GDM1 (cell line): ENCODE data around the gene DNAJC15.

Source experiments
- DNase-seq: peaks from one replicate; lab custom pipeline; 2025; lab: John Stamatoyannopoulos, UW

Gene DNAJC15

DNA sequence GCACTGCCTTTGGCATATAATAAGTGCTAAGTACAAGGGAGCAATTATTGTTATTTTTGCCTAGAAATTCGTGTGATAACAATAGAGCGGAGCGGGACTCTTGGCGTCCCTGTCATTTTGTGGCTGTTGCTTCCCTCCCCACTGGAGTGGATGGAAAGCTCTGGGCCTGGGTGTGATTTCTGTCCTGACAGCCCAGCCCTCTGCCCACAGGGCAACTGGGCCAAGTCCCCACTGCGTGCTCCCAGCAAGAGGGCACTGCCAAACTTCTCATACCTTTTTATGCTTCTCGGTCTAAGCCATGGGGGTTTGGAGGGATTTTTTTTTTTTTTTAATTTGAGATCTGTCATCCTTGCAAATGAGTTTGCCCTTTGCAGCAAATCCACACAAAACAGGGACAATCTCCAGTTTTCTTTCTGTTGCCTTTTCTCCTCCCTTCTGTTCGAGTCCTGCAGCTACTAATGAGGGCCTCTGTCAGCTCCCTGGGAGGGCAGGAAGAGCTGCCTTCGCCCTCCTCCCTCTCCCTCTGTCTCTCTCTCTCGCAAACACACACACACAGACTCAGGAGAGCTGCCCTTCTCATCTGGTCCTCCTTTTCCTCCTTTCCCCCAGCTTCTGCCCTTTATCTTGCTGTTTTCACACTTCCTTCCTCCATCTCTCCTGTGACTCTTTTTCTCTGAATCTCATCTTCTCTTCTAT, 103.9 kb downstream of the DNAJC15 start:
- no peak for DNase-seq

DNA sequence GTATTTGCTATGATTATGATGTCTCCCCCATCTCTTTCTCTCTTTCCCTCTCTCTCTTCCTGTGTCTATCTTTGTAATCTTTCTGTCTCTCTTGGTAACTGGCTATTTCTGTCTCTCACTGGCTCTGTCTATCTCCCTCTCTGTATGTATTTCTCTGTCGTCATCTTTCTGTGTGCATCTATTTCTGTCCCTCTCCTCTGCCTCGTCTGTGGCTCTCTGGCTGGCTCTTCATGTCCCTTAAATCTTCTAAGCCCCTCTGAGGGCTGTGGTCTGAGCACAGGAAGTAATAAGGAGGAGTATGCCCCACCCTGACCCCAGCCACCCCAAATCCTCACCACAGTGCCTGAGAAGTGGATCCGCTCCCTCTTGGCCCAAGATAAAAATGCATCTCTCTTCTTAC, 104.4 kb downstream of the DNAJC15 start:
- peak; percentile 10 for DNase-seq

DNA sequence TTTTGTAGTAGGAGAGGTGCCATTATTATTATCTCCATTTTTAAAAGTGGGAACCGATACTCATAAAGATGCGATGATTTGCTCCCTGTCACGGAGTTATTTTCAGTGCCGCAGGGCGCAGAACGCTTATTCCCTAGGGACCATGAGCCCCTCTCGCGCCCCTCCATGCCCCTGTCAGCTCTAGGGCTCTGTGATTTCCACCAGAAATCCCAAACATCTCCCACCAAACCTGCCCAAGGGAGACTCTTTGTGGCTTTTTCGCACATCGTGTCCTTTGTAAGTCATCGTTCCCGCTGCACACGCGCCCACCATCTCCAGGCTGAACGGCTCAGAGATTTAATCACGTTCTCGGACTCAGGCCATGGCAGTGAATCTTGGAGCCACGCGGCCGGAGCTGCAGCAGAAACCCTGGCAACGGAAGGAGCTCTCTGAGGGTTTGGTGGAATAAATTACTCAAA, 105.1 kb downstream of the DNAJC15 start:
- no peak for DNase-seq

DNA sequence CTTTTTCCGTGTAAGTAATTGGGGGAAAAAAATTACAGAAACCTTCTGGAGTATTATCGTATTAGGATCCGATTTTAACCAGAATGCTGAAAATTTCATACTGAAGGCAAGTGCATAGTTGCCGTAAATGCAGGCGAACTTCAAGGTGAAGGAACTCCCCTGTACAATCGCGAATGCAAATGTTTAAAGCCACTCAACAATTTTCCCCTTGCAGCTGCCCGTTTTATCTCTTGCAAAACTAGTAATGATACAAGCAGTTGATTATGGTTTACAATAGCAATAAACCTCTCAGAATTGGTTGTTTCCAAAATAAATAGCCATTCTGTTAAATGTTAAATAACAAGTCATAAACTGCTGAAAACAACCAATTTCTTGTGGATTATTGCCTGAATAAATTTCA, 105.7 kb downstream of the DNAJC15 start:
- DNase-seq = no peak

DNA sequence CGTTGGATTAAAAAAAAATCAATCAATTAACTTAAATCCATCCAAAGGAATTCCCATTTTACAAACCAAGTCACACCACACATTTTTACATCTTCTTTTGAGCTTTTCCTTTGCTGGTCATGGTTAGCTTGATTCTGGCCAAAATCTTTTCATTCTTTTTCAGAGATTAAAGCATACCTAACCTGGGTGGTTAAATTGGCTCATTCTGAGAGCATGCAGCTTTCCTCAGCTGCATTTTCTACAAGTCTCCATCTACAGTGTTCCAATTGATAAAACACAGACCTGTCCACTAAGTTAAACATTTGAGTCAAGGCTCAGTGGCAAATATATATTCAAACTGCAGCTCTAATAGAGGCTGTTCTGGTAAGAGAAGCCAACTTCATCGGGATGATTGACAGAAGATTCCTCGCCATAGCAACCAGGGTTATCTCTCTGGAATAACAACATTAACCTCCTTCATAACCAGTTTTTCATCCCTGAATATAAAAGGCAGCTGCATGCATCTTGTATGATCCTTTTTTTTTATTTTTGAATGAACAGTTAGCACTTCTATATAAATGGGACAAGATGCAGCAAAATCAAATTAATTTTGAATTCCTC, 106.2 kb downstream of the DNAJC15 start:
- no peak for DNase-seq

DNA sequence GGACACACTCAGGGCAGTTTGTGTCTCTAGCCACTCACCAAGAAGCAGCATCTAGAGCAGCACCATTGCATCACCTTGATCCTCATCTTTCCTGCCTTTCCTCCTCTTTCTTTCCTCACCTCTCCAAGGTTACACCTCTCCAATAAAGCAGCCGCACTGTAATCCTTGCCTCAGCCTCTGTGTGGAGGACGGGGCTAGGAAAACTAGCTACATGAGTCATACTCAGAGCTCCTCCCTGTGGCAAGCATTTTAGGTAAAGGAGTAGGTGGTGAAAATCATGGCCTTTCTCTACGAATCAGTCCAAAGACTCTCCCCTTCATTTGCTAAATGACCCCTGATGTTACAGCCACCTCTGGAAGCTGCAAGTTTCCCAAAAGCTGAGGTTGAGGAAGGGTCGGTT, 108.9 kb downstream of the DNAJC15 start:
- DNase-seq = no peak

DNA sequence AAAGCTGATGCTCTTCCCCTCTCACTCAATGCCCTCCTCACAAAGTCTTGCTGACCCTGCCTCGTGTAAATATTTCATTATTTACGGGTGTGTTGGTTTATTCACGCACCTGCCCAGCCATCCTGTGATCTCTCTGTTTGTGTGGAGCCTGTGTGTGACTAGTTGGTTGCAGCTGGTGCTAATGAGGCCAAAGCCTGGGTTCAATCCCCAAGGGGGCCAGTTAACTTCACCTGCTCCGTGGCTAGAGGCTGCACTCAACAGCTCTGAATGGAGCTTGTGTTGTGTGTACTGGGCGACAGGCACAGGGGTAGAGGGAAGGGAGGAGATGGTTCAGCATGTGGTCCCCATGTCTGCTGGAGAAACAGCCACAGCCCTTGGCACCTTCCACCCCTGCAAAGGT, 109.5 kb downstream of the DNAJC15 start:
- DNase-seq = no peak

DNA sequence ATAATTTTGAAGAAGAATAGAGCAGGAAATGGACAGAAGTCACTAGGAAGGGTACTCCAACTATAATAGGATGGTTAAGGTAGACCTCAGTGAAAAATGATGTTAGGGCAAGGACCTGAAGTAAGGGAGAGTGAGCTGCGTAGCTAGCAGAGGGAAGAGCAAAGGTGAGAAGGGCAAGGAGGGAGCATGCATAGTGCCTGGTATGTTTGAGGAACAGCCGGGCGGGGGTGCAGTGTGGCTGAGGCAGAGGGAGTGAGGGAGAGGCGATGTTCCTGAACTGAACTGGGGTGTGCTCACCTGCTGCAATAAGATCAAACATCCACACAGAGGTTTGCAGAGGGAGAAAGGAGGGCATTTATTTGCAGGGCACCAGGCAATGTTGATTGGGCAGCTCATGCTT, 110.4 kb downstream of the DNAJC15 start:
- DNase-seq = no peak

DNA sequence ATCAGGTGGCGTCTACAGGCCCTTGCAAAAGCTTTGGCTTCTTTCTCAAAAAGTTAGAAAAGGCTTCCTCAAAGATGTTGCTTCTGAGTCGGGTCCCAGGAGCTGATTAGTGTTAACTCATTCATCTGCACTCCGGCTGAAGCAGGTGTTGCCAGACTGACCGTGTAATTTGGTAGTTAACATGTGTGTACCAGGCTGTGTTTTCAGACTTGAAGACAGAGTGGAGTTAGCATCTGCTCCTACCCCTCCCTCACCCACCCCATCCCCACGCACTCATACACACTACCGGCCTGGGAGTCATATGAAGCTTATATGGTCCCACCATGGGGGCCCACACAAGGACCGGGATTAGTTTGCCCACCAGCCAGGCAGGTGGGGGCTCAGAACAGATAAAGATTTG, 111.5 kb downstream of the DNAJC15 start:
- DNase-seq = no peak

DNA sequence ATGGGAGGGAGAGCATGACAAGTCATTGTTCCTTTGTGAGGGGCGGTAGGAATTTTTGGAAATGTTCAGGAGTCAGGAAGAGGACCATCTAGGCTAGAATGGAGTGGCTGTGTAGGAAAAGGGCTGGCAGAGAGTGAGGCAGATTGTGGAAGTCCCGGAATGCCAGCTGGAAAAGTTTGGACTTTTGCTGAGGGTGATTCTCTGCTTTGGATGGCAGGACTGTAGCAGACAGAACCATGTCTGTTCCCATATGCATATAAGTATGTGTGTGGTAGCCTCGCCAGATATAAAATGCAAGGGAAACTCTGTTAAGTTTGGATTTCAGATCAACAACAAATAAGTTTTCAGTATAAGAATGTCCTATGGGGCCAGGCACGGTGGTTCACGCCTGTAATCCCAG, 112.1 kb downstream of the DNAJC15 start:
- no peak for DNase-seq

DNA sequence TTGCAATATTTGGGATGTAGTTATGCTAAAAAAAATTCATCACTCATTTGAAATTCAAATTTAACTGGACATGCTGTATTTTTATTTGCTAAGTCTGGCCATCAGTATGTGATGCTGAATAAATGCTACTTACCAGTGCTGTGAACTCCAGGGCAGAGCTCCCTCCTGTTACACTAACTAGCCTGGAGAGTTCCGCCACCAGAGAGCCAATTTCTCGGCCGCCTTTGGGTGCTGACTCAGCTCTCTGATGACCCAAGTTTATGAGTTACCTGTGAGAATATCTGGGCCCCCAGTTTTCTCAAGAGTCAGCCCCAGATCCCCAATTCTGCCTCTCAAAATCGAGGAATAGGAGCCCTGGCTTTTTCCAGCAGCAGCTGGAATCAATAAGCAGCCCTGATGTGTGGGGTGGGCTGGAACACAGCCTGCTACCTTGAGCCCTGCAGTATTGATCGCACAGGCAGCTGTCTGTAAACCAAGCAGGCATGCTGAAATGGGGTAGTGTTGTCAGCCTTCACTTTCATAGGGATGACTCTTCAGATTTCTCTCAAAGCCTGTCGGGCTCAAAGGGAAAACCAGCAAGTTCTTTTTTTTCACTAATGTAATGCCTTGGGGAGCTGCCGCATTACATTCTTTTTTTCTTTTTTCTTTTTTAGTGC, 113.7 kb downstream of the DNAJC15 start:
- no peak for DNase-seq

DNA sequence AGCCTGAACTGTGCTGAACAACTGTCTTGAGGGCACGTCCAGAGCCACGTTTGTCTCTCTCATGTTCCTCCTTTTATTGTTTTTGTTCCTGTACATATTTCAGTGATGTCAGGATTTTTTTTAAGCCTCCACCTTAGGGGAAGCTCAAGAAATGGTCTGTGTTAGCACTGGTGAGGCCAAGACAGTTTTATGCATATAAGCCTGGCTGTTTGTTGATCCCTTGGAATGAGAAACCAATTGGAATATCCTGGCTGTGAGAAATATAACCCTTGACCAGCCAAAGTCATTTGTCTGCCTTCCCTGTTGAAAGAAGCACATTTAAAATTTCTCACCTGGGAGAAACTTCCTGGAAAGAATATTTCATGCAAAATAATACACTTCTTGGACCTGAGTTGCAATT, 115.8 kb downstream of the DNAJC15 start:
- no peak for DNase-seq

DNA sequence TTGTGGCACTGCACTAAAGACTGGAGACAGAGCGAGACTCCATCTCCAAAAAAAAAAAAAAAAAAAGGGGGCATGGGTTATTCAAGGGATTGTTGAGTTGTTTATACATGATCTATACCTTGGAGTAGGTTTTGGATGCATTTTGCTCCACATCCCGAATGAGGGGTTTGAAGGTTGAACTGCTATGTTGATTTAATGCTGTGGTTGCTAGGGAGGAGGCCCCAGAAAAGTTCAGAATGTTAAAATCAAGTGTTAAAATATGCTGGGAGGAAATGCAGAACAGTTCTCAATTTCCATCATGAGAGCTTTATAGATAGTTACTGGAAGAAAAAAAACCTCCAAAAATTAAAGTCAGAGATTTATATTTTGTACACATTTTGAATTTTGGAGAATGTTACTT, 116.5 kb downstream of the DNAJC15 start:
- no peak for DNase-seq

DNA sequence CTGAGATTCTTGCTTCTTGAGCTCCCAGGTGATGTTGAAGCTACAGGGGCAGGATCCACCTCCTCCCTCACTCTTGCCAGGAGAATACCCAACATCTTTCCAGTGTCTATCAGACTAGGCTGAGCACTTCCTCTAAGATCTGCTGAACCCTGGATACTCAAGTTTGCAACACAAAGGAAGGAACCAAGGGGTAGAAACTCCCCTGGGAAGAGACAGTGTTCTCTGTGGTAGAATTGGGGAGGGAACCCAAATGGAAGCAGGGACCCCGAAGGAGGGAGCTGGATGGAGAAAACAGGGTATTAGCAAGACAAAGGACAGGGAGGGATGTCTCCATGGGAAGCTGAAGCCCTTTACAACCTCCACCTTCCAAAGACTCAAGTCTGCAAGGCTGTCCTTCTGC, 117.6 kb downstream of the DNAJC15 start:
- no peak for DNase-seq

DNA sequence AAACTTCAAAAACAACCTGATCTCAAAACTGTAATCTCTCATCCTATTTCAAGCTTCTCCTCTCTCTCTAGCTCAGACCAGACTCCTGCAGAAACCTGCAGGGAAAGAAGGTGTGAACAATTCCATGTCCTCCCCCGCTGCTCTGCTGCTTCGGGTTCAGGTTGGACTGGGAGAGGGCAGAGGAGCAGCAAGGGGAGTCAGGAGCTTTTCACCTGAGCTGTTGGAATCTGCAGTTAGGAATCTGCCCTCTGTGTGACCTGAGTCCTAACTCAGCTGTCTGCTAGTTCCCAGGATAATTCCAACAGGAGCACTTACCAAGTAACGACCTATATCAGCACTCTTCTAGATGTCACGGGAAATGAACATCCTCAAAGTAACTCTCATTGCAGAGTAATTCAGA, 118.3 kb downstream of the DNAJC15 start:
- DNase-seq = no peak

DNA sequence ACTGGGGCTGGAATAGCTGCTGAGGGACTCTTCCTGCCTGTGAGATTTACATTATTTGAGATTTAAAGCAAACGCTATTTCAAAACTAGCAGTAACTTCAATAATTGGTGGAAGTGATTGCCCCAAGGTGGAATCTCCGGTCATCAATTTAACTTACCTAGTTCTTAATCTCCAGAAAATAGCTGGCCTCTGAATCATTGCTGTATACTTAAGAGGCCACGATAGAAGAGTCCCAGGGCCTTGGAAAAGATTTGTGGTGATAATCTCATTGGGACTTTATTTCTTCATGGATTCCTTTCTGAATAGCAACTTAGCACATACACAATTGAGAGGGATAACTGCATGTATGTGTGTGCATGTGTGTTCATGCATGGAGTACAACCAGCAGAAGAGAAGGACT, 120.2 kb downstream of the DNAJC15 start:
- DNase-seq = no peak

DNA sequence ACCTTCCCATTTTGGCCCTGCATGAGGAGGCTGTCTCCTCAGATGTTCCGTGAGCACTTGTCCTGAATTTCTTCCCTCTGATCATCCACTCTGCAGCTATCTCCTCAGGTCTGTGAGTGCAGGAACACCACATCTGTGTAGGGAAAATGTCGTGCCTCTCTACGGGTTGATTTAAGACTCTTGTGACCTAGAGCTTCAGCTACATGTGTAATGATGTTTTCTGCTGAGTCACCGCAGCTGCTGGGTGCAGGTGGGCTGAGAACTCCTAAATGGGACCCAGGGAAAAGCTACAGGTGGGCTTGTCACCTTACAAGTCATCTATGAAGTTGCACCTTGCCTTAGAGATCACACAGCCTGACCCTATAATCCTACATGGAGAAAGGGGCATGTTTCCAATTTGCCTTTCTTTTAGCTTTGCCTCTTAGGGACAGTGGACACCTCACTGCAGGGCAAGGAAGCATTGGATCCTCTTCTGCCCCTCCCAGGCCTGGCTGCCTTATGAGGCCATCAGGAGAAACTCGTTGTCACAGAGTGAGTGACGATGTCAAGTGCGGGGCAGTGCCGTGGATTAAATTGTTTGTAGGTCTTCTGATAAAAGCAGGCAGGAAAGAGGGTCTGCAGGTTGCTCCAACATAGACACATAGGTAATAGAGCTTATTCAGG, 122.3 kb downstream of the DNAJC15 start:
- no peak for DNase-seq

DNA sequence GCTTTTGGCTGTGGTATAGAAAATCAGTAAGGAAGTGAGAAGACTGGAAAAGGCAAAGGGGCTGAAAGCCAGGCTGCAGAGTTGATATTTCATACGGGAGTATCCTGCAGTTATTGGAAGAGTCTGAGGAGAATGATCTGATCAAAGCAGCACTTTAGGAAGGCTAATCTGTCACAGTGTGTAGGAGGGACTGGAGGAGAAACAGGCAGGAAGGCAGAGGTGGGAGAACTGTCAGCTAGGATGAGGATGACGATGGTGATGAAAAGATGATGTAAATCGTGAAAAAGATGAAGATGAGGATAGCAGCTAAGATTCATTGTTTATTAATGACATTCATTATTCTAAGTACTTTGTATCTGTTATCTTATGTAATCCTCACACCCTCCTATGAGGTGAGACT, 123.0 kb downstream of the DNAJC15 start:
- no peak for DNase-seq

DNA sequence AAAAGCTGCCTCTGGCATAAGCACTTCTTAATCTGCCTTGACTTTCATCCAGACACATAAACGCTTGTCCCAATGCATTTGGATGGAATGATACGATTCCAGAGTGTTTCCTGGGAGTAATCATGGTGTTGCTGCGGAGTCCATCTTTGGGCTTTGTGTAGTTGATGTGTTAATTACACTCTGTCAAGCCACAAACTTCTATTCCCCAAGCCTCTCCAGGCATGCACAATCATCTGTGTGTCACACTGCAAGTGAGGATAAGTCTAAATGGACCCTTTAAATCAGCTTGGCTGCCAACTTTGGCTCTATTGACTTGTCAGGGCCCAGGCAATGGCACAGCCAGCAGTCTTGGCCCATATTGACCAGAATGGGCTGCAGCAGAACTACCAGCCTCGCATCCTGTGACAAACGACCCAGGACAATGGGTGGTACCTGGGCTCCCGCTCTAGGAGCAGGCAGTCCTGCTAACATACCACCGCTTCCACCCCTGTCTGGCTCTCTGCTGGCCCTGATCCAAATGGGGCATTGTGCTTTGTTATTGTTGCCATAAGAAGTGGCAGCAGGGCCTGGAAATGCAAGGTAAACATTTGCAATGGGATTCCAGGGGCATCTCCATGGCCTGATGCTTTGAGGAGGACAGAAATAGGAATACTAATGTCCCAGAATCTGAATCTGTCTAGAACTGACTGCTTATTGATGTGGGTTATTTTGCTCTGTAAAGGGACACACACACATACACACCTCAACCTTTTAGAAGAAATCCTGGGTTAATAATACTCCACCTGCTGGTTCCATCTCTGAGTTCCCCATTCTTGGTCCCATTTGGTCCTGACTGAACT, 127.2 kb downstream of the DNAJC15 start:
- DNase-seq = no peak

DNA sequence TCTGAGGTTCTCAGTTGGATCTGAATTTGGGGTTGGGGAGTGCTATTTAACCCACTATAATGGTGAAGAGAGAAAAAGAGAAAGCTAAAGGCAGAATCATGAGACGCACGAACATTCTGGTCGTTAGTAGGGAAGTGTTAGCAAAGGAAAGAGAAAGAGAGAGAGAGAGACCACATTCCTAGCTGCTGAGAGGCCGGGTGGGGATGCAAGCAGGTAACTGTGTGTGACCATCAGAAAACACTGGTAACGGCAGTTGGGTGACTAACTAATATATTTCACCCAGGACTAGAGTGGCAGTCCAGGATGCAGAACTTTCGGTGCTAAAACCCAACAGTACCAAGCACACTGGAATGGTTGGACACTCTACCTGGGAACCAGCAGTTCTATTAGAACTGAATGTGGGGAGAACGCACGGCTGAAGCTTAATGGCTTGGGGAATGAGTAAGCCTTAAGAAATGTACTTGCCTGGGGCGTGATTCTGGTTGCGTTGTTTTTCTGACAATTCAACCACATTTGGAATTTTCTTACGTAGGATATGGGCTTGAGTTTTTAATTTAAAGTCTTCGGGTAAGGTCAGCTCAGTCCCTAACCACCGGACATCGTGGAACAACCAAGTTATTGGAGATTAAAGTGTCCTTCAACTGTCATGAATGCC, 130.2 kb downstream of the DNAJC15 start:
- no peak for DNase-seq

DNA sequence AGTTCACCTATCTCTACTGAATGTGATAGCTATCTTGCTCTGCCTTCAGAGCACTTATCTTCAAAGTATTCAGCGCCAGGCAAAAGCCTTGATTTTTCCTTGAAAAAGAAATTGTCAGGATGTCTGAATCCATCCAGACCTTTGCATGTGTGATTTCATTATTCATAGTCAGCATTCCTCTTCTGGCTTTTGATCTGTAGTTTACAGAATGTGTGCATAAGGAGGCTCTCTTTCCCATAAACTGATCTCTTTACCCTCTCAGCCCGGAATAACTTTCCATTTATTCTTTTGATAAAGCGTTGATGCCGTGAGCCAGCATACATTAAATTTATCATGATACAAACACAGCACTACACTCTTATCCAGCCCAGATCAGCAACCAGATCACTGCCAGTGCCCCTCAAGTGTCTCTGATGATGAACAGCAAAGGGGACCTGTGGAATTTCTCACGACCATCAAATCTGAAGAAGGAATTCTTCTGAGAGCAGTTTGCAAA, 130.8 kb downstream of the DNAJC15 start:
- no peak for DNase-seq
